K562 (cell line): ENCODE data around the gene TEAD3.

Experiments
- CTCF ChIP-seq, 3 experiments: IDR thresholded peaks in 2 of 3; conservative IDR thresholded peaks in 1 of 3; 2 replicates each; pipeline ENCODE4 v1.5.1; 2011 to 2012; ENCODE audit warnings: low read length in 3 of 3, mild to moderate bottlenecking in 3 of 3, control low read depth in 2 of 3, improper control_type of control experiment in 1 of 3, inconsistent platforms in 1 of 3, low read depth in 1 of 3, mixed read lengths in 1 of 3, moderate library complexity in 1 of 3; ENCODE audit not compliant: insufficient read depth in 2 of 3
- EZH2 ChIP-seq: IDR thresholded peaks from 2 replicates; pipeline ENCODE4 v1.6.1; 2012; ENCODE audit warnings: low read depth, mild to moderate bottlenecking, inconsistent platforms, low read length, borderline replicate concordance
- FOXK2 ChIP-seq, 2 experiments: fragments of 450-650 bp; IDR thresholded peaks in 1 of 2; conservative IDR thresholded peaks in 1 of 2; 2 replicates each; pipeline ENCODE4 v1.6.1; 2016; ENCODE audit warnings: low read depth in 2 of 2, mild to moderate bottlenecking in 1 of 2
- RBBP5 ChIP-seq: fragments of 200-600 bp; sonication (generic); IDR thresholded peaks from 2 replicates; pipeline ENCODE4 v1.6.1; 2012; ENCODE audit warnings: borderline replicate concordance, mild to moderate bottlenecking, low read length, control low read depth, inconsistent platforms; ENCODE audit not compliant: insufficient read depth, poor library complexity, severe bottlenecking
- TAF15 ChIP-seq: fragments of 200-400 bp; formaldehyde crosslinking; IDR thresholded peaks from 2 replicates; pipeline ENCODE4 v1.6.1; 2017; ENCODE audit warnings: mild to moderate bottlenecking, low read depth, low read length, moderate library complexity
- ZBED1 ChIP-seq: IDR thresholded peaks from 2 replicates; pipeline ENCODE4 v1.6.1; 2014
- ZBTB2 ChIP-seq: fragments of 450-650 bp; IDR thresholded peaks from 2 replicates; pipeline ENCODE4 v1.6.1; 2016; ENCODE audit warnings: antibody characterized with exemption
- ZBTB7A ChIP-seq: IDR thresholded peaks from 2 replicates; pipeline ENCODE4 v1.6.1; 2011; ENCODE audit warnings: low read depth, mild to moderate bottlenecking, low read length, moderate library complexity, borderline replicate concordance; ENCODE audit not compliant: control insufficient read depth
- ZNF165 ChIP-seq: fragments of 250-450 bp; sonication (Bioruptor Pico); IDR thresholded peaks from 2 replicates; pipeline ENCODE4 v1.4.0; 2020; ENCODE audit warnings: borderline replicate concordance

GRCh38 chr6:35511562-35511941, 14.7 kb upstream of the TEAD3 start:
- no peak for TF ChIP-seq CTCF (IDR thresholded peaks at IDR 0.05 in 2 of 3, conservative IDR thresholded peaks at IDR 0.05 in 1 of 3; ENCODE audit: insufficient read depth in 2 of 3, low read depth in 1 of 3, low read length in 3 of 3)
- TF ChIP-seq ZBTB7A: no peak
- no peak for TF ChIP-seq ZBTB2
- no peak for TF ChIP-seq ZBED1
- no peak for TF ChIP-seq FOXK2 (conservative IDR thresholded peaks at IDR 0.05 in 1 of 2, IDR thresholded peaks at IDR 0.05 in 1 of 2; ENCODE audit: low read depth in 2 of 2)
- no peak for TF ChIP-seq EZH2
- no peak for TF ChIP-seq RBBP5
- no peak for TF ChIP-seq TAF15
- TF ChIP-seq ZNF165 (CRISPR knock-in tag): no peak
